NB4 (cell line): ENCODE data around the gene FMNL2.

Experiments
- DNase-seq: peaks from one replicate; pipeline ENCODE4 v3.0.0; 2010; ENCODE audit warnings: low read depth
- H3K4me3 ChIP-seq: one replicate; pipeline ENCODE4 v1.5.1; 2011; ENCODE audit warnings: mild to moderate bottlenecking, low read depth, low read length, moderate library complexity
- CTCF ChIP-seq: IDR thresholded peaks from one replicate; pipeline ENCODE4 v1.5.1; 2012; ENCODE audit warnings: low read depth, low read length
- MYC ChIP-seq: IDR thresholded peaks from 2 replicates; pipeline ENCODE4 v1.6.1; 2011; ENCODE audit warnings: low read depth, low read length
- POLR2A ChIP-seq: IDR thresholded peaks from 2 replicates; pipeline ENCODE4 v1.6.1; 2011; ENCODE audit warnings: mild to moderate bottlenecking; ENCODE audit not compliant: insufficient read length; ENCODE audit errors: extremely low read depth
- TF ChIP-seq, protein P1 (sequence below): IDR thresholded peaks from 2 replicates; pipeline ENCODE4 v1.6.1; 2011; ENCODE audit warnings: low read depth, low read length

FMNL2 gene

DNA sequence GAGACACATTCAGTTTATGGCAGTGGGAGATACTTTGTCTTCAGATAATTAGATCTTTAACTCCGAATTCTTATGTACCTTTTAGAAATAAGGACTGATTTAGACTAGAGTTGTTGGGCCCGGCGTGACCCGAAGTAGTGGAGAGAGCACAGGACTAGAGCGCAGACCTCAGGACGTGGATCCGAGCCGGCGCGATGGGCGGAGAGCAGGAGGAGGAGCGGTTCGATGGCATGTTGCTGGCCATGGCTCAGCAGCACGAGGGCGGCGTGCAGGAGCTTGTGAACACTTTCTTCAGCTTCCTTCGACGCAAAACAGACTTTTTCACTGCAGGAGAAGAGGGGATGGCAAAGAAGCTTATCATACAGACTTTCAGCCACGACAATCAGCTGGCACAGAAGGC is 54.5 kb downstream of the FMNL2 start:
- TF ChIP-seq, protein P1, sequence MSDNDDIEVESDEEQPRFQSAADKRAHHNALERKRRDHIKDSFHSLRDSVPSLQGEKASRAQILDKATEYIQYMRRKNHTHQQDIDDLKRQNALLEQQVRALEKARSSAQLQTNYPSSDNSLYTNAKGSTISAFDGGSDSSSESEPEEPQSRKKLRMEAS = no peak
- TF ChIP-seq CTCF (no peak), POLR2A (no peak), MYC (no peak)
- H3K4me3 ChIP-seq = no peak overlapping the region
- DNase-seq = no peak

GRCh38 chr2:152390837-152391236 is 55.9 kb downstream of the FMNL2 start:
- no peak for DNase-seq
- TF ChIP-seq MYC (no peak), POLR2A (no peak), CTCF (no peak)
- TF ChIP-seq, protein P1 = no peak
- H3K4me3 ChIP-seq = no peak overlapping the region

DNA sequence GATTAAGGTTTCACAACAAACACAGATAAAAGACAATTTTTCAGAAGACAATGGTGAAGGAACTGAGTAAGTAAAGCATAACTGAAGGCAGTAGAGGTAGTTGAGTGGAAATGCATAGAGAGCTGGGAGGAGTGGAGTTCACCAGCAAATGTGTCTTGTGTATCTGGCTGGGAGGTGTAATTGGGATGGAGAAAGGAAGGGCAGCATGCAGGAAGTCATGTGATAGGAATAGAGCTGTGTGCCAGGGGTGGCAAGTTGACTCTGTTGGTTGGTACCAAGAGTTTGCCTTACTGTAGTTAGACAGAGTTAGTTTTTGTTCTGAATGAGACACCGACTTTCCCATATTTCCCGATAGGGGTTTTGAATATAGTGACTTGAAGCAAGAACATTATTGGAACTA is 56.3 kb downstream of the FMNL2 start:
- TF ChIP-seq, protein P1 = no peak
- TF ChIP-seq POLR2A (no peak), MYC (no peak), CTCF (no peak)
- H3K4me3 ChIP-seq = no peak overlapping the region
- DNase-seq = no peak

DNA sequence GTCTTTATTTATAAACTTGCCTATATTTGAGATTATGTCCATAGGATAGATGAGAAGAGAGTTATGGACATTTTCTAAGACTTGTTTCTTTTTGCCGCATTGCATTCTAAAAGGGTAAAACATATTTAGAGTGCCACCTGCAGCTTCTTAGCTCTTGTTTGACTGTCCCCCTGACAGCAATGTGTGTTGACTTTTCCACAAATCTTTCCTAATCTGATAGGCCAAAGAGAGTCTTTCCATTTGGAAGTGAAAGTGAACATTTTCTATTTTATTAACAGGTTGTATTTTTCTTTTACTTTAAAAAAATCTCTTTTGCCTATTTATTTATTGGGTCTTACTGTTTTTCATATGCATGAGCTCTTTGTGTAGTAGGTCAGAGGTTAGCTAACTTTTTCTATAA is 58.4 kb downstream of the FMNL2 start:
- no peak for TF ChIP-seq POLR2A
- TF ChIP-seq MYC = no peak
- TF ChIP-seq CTCF = no peak
- TF ChIP-seq, protein P1 = no peak
- H3K4me3 ChIP-seq = no peak overlapping the region
- DNase-seq = no peak

GRCh38 chr2:152394326-152394725 is 59.4 kb downstream of the FMNL2 start:
- TF ChIP-seq POLR2A = no peak
- TF ChIP-seq, protein P1 = no peak
- no peak for TF ChIP-seq MYC
- TF ChIP-seq CTCF = no peak
- H3K4me3 ChIP-seq = no peak overlapping the region
- no peak for DNase-seq

GRCh38 chr2:152395103-152395502 is 60.1 kb downstream of the FMNL2 start:
- DNase-seq = no peak
- no peak overlapping the region for H3K4me3 ChIP-seq
- TF ChIP-seq CTCF (no peak), POLR2A (no peak), MYC (no peak)
- TF ChIP-seq, protein P1 = no peak
